ENCODE results near the gene FOXP1. TPM values are rescaled to one million over a fixed set of nuclear protein-coding genes. Genes with fewer than 3 reads are reported as not detected.

FOXP1 gene
- total and polyA plus RNA-seq, 2 donors, result 26.1 to 42.3 TPM

DNA sequence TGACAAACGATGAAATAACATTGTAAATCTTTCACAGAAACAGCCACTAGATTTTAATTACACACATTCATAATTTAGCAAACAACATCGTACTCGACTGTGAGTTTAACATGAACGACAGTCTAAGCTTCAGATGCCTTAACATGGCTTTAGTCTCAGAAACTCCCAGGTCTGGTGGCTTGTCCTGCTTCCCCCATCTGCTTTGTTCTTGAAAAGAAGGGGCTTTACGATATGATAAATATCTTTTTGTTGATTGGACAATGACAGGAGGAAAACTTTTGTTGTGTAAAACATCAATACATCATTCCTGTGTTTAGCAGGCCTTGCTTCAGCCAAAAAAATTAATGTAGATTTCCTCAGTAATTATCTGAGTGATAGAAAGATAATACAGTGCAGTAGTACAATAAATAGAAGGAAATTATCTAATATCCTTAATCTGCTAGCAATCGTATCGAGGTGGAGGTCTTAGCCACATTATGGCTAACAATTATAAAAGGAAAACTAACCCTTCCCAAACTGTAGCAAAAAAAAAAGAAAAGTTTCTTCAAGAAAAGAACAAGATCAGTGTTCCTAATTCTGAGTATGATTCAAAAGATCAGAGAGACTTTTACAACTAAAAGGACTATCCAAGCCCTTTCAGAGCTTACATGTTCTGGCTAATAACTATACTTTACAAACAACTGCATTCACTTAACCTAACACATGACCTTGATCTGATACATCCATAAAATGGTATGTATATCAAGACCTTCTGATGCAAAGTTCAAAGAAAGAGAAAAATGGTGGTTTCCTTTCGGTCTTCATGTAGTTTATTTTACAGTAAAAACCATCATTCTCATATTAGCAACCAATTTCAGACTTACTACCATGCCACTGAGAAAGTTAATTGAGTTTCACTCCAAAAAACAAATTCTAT, 535.7 kb downstream of the FOXP1 start:
- Histone ChIP-seq H3K36me3 (ENCODE audit: control insufficient read depth in 2 of 2, insufficient read depth in 2 of 2, low read length in 1 of 2) (peaks cover 37 to 72% of the 10 kb centered on the region in 2 donors), H3K4me1 (ENCODE audit: control insufficient read depth in 2 of 2, insufficient read depth in 2 of 2, low read length in 2 of 2) (peaks cover 6 to 22% of the 10 kb centered on the region in 2 donors), H3K4me3 (ENCODE audit: low read length in 2 of 2) (no peak overlapping the region), H3K9me3 (ENCODE audit: control insufficient read depth in 2 of 2, insufficient read depth in 1 of 2, low read length in 1 of 2) (no peaks in the 10 kb centered on the region), H3K27me3 (ENCODE audit: control insufficient read depth in 2 of 2, insufficient read depth in 1 of 2, low read length in 1 of 2) (no peaks in the 10 kb centered on the region), H3K27ac (ENCODE audit: low read depth in 1 of 2, low read length in 1 of 2) (no peak overlapping the region)
- 95% methylated on average over 8 of the region's 8 CpGs for WGBS
- no peak for DNase-seq (ENCODE audit: low read depth in 6 of 9, low spot score in 9 of 9)

DNA sequence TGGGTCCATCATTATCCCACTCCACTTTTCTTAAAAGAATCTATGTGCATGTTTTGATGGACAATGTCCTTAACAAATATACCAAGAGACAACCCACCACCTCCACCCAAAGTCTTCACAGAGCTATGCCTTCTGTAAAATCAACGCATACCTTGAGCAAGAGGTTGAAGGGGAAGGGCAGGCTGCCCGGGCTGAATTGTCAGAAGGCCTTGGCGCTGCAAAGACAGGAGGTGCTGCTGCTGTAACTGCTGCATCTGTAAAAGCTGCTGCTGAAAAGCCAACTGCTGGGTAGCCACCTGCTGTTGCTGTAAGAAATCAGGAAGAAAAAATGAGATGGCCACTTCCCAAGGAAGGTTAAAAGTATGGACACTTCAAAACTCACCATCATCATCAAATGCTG, 536.7 kb downstream of the FOXP1 start:
- H3K4me3 ChIP-seq (ENCODE audit: low read length in 2 of 2), result no peak overlapping the region
- no peak overlapping the region for H3K27ac ChIP-seq (ENCODE audit: low read depth in 1 of 2, low read length in 1 of 2)
- H3K36me3 ChIP-seq (ENCODE audit: control insufficient read depth in 2 of 2, insufficient read depth in 2 of 2, low read length in 1 of 2), result peaks cover 31 to 69% of the 10 kb centered on the region in 2 donors
- no peaks in the 10 kb centered on the region for H3K9me3 ChIP-seq (ENCODE audit: control insufficient read depth in 2 of 2, insufficient read depth in 1 of 2, low read length in 1 of 2)
- peaks cover 6 to 22% of the 10 kb centered on the region in 2 donors for H3K4me1 ChIP-seq (ENCODE audit: control insufficient read depth in 2 of 2, insufficient read depth in 2 of 2, low read length in 2 of 2)
- 97% methylated on average over 3 of the region's 3 CpGs for WGBS
- no peaks in the 10 kb centered on the region for H3K27me3 ChIP-seq (ENCODE audit: control insufficient read depth in 2 of 2, insufficient read depth in 1 of 2, low read length in 1 of 2)
- DNase-seq (ENCODE audit: low read depth in 6 of 9, low spot score in 9 of 9), result no peak

DNA sequence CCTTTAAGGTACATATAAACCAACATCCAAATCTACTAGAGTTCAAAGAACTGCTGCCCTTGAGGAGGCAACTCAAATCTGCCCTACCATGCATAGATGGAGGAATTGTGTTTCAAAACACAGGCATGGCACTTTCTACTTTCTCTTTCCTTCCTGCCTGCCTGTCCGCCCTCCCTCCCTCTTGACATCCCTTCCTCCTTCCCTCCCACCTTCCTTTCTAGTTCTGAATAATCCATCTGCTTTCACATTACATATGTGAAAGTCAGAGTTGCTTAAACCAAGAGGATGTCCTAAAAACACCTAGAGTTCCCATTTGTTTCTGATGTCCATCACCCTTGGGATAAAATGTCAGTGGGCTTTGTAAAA, 537.6 kb downstream of the FOXP1 start:
- H3K36me3 ChIP-seq (ENCODE audit: control insufficient read depth in 2 of 2, insufficient read depth in 2 of 2, low read length in 1 of 2), result peaks cover 34 to 68% of the 10 kb centered on the region in 2 donors
- no peak for DNase-seq (ENCODE audit: low read depth in 6 of 9, low spot score in 9 of 9)
- peaks cover 3 to 16% of the 10 kb centered on the region in 2 donors for H3K4me1 ChIP-seq (ENCODE audit: control insufficient read depth in 2 of 2, insufficient read depth in 2 of 2, low read length in 2 of 2)
- no peaks in the 10 kb centered on the region for H3K27me3 ChIP-seq (ENCODE audit: control insufficient read depth in 2 of 2, insufficient read depth in 1 of 2, low read length in 1 of 2)
- no peak overlapping the region for H3K4me3 ChIP-seq (ENCODE audit: low read length in 2 of 2)
- H3K9me3 ChIP-seq (ENCODE audit: control insufficient read depth in 2 of 2, insufficient read depth in 1 of 2, low read length in 1 of 2), result no peaks in the 10 kb centered on the region
- 85% methylated on average over 1 of the region's 1 CpG for WGBS
- H3K27ac ChIP-seq (ENCODE audit: low read depth in 1 of 2, low read length in 1 of 2), result no peak overlapping the region

DNA sequence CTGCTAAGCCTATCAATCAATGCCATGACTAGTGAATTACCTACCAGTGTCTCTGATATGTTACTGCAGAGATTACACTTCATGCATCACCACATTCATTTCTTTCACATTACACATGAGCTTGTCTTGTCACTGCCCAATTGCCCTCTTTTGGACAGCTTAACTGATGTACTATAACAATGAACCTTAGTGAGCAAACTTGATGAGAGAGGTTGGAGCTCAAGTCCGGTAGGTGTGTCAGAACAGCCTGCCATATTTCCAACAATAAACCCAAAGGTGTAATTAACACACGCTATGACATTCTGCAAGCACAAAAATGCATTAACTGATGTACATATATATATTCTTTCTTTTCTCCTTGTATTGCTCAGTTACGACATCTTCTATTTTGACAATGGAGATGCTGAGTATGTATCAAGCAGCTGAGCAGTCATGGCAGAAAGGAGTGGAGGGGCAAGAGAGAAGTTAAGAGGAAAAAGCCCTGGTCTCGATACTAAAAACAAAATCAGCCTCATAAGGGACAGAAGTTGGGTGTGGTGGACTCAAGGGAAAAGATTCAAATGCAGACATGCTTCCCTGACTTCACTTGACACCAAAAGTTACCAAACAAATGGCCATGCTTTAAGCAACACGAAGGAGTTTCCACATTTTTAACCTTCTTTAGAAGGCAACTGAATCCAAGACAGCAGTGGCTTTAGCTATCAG, 538.2 kb downstream of the FOXP1 start:
- 96% methylated on average over 5 of the region's 5 CpGs for WGBS

DNA sequence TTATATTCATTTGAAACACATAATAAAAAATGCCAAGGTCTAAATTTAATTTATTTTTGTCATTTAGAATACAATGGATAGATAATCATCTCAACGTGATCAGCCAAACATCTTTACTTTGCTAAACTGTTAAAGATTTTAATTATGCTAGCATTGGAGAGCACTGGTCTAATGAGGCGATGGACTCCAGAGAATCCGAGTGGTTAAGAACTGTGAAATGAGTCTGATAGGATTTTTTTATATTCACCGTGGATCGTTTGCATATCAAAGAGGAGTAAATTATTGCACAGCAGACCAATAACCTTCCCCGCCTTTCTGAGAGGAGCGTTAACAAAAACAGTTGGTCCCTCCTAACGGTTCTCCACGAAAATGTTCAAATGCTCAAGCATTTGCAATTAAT, 540.8 kb downstream of the FOXP1 start:
- Histone ChIP-seq H3K9me3 (ENCODE audit: control insufficient read depth in 2 of 2, insufficient read depth in 1 of 2, low read length in 1 of 2) (no peaks in the 10 kb centered on the region), H3K4me3 (ENCODE audit: low read length in 2 of 2) (no peak overlapping the region), H3K4me1 (ENCODE audit: control insufficient read depth in 2 of 2, insufficient read depth in 2 of 2, low read length in 2 of 2) (no peaks in the 10 kb centered on the region), H3K27me3 (ENCODE audit: control insufficient read depth in 2 of 2, insufficient read depth in 1 of 2, low read length in 1 of 2) (no peaks in the 10 kb centered on the region), H3K36me3 (ENCODE audit: control insufficient read depth in 2 of 2, insufficient read depth in 2 of 2, low read length in 1 of 2) (peaks cover 35 to 77% of the 10 kb centered on the region in 2 donors), H3K27ac (ENCODE audit: low read depth in 1 of 2, low read length in 1 of 2) (no peak overlapping the region)
- 99% methylated on average over 9 of the region's 9 CpGs for WGBS
- DNase-seq (ENCODE audit: low read depth in 6 of 9, low spot score in 9 of 9), result no peak

More for the DNA sequence above, 538.2 kb downstream of the FOXP1 start:
- Histone ChIP-seq H3K4me3 (ENCODE audit: low read length in 2 of 2) (no peak overlapping the region), H3K36me3 (ENCODE audit: control insufficient read depth in 2 of 2, insufficient read depth in 2 of 2, low read length in 1 of 2) (peaks cover 38 to 71% of the 10 kb centered on the region in 2 donors), H3K4me1 (ENCODE audit: control insufficient read depth in 2 of 2, insufficient read depth in 2 of 2, low read length in 2 of 2) (peaks cover 3 to 11% of the 10 kb centered on the region in 2 donors), H3K27me3 (ENCODE audit: control insufficient read depth in 2 of 2, insufficient read depth in 1 of 2, low read length in 1 of 2) (no peaks in the 10 kb centered on the region), H3K27ac (ENCODE audit: low read depth in 1 of 2, low read length in 1 of 2) (no peak overlapping the region), H3K9me3 (ENCODE audit: control insufficient read depth in 2 of 2, insufficient read depth in 1 of 2, low read length in 1 of 2) (no peaks in the 10 kb centered on the region)
- DNase-seq (ENCODE audit: low read depth in 6 of 9, low spot score in 9 of 9), result no peak

DNA sequence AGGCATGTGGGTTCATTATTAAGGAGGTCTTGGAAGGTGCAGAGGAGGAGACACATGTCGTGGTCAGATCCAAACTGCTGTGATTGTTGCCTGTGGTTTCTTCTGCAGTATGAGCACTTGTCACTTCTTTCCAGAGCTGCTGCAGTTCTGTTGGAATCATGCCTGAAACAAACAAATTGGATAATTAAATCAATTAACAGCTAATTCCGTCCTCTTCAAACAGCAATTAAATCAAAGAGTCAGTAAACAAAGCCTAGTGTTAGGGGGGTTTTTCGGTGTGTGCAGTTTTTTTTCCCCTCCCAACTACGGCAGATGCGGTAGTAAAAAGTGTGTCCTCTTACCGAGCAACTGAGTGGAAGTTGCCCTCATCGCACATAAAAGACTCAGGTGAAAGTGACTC, 542.2 kb downstream of the FOXP1 start:
- Histone ChIP-seq H3K4me1 (ENCODE audit: control insufficient read depth in 2 of 2, insufficient read depth in 2 of 2, low read length in 2 of 2) (no peaks in the 10 kb centered on the region), H3K36me3 (ENCODE audit: control insufficient read depth in 2 of 2, insufficient read depth in 2 of 2, low read length in 1 of 2) (peaks cover 26 to 76% of the 10 kb centered on the region in 2 donors), H3K27ac (ENCODE audit: low read depth in 1 of 2, low read length in 1 of 2) (no peak overlapping the region), H3K27me3 (ENCODE audit: control insufficient read depth in 2 of 2, insufficient read depth in 1 of 2, low read length in 1 of 2) (no peaks in the 10 kb centered on the region), H3K9me3 (ENCODE audit: control insufficient read depth in 2 of 2, insufficient read depth in 1 of 2, low read length in 1 of 2) (no peaks in the 10 kb centered on the region), H3K4me3 (ENCODE audit: low read length in 2 of 2) (no peak overlapping the region)
- 96% methylated on average over 7 of the region's 7 CpGs for WGBS
- DNase-seq (ENCODE audit: low read depth in 6 of 9, low spot score in 9 of 9), result no peak

DNA sequence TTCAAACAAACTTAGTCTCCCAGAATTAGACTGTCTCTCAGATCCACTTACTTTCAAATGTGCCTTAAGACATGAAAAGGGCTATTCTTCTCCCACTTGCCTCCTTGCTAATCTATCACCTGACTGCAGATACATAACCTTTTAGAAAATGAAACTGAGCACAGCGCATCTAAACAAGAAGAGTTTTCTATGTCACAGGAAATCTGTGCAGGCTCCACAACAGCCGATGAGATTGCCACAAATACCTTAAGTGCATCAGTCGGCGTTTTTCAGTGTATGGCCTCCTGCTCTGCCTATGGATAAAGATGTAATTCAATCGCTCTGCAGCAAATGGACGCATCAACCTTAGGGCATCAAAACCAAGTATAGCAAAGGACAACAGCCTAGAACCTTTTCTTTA, 544.2 kb downstream of the FOXP1 start:
- H3K9me3 ChIP-seq (ENCODE audit: control insufficient read depth in 2 of 2, insufficient read depth in 1 of 2, low read length in 1 of 2), result no peaks in the 10 kb centered on the region
- H3K27me3 ChIP-seq (ENCODE audit: control insufficient read depth in 2 of 2, insufficient read depth in 1 of 2, low read length in 1 of 2), result no peaks in the 10 kb centered on the region
- H3K4me1 ChIP-seq (ENCODE audit: control insufficient read depth in 2 of 2, insufficient read depth in 2 of 2, low read length in 2 of 2), result peaks cover 0 to 2% of the 10 kb centered on the region in 2 donors
- no peak overlapping the region for H3K4me3 ChIP-seq (ENCODE audit: low read length in 2 of 2)
- DNase-seq (ENCODE audit: low read depth in 6 of 9, low spot score in 9 of 9), result no peak
- 80% methylated on average over 6 of the region's 6 CpGs for WGBS
- H3K27ac ChIP-seq (ENCODE audit: low read depth in 1 of 2, low read length in 1 of 2), result no peak overlapping the region
- peaks cover 20 to 76% of the 10 kb centered on the region in 2 donors for H3K36me3 ChIP-seq (ENCODE audit: control insufficient read depth in 2 of 2, insufficient read depth in 2 of 2, low read length in 1 of 2)

DNA sequence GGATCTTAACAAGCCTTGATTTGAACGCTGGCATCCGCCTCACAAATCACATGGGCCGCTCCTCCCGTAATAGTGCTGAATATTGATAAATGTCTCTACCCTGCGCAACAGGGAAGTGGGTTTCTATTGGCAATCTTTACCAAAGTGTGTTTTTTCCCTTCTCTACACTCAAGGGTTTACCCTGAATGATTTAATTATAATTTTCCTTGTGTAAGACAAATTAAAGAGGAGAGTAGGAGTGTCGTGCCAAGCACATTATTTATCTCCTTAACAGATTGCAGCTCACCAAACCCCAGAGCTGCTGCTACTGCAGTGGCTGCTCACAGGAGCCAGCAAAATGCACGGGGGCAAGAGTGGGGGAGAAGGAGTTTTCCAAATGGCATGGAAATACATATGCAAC, 545.8 kb downstream of the FOXP1 start:
- no peak overlapping the region for H3K4me3 ChIP-seq (ENCODE audit: low read length in 2 of 2)
- H3K4me1 ChIP-seq (ENCODE audit: control insufficient read depth in 2 of 2, insufficient read depth in 2 of 2, low read length in 2 of 2), result peaks cover 0 to 2% of the 10 kb centered on the region in 2 donors
- WGBS, result 97% methylated on average over 7 of the region's 7 CpGs
- H3K36me3 ChIP-seq (ENCODE audit: control insufficient read depth in 2 of 2, insufficient read depth in 2 of 2, low read length in 1 of 2), result peaks cover 32 to 82% of the 10 kb centered on the region in 2 donors
- no peak for DNase-seq (ENCODE audit: low read depth in 6 of 9, low spot score in 9 of 9)
- H3K27ac ChIP-seq (ENCODE audit: low read depth in 1 of 2, low read length in 1 of 2), result no peak overlapping the region
- H3K9me3 ChIP-seq (ENCODE audit: control insufficient read depth in 2 of 2, insufficient read depth in 1 of 2, low read length in 1 of 2), result no peaks in the 10 kb centered on the region
- no peaks in the 10 kb centered on the region for H3K27me3 ChIP-seq (ENCODE audit: control insufficient read depth in 2 of 2, insufficient read depth in 1 of 2, low read length in 1 of 2)

DNA sequence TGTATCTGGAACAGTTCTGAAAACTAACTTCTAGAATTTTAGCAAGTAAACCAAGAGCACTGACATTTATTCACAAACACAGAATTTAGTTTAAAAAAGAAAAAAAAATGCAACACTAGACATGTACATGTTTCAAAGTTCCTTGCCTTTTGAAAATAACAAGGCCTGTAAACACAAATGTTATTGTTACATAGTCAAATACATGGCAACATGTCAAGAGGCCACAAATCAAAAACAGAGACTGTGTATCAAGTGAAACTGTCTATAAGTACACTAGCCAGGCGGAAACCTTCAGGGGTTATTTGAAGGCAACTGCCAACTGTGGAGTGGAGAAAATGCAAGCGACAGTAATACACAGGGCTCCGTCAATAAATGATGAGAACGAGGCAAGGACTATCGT, 547.6 kb downstream of the FOXP1 start:
- Histone ChIP-seq H3K27ac (ENCODE audit: low read depth in 1 of 2, low read length in 1 of 2) (no peak overlapping the region), H3K4me3 (ENCODE audit: low read length in 2 of 2) (no peak overlapping the region), H3K27me3 (ENCODE audit: control insufficient read depth in 2 of 2, insufficient read depth in 1 of 2, low read length in 1 of 2) (no peaks in the 10 kb centered on the region), H3K9me3 (ENCODE audit: control insufficient read depth in 2 of 2, insufficient read depth in 1 of 2, low read length in 1 of 2) (no peaks in the 10 kb centered on the region), H3K36me3 (ENCODE audit: control insufficient read depth in 2 of 2, insufficient read depth in 2 of 2, low read length in 1 of 2) (peaks cover 34 to 85% of the 10 kb centered on the region in 2 donors), H3K4me1 (ENCODE audit: control insufficient read depth in 2 of 2, insufficient read depth in 2 of 2, low read length in 2 of 2) (peaks cover 0 to 4% of the 10 kb centered on the region in 2 donors)
- DNase-seq (ENCODE audit: low read depth in 6 of 9, low spot score in 9 of 9), result no peak
- WGBS, result 97% methylated on average over 5 of the region's 5 CpGs
